ENCODE data around the gene SPPL2B. TPM values are rescaled to one million over a fixed set of nuclear protein-coding genes. Genes with fewer than 3 reads are reported as not detected.
A peak's percentile ranks its signal among the peaks of the same experiment; 100 is the strongest.
"Not testable (repeated sequence)": the region's sequence is repeated elsewhere in the genome, so short reads cannot be mapped to it uniquely, and the experiment has no call there.

The SPPL2B gene
- total RNA-seq, 1 experiment from 2014 or later = 56.0 TPM

- CTCF ChIA-PET = no interaction called here
- Mint-ChIP-seq H3K4me3 (ENCODE audit: low read depth, unreplicated experiment) (no peak overlapping the region), H3K4me1 (ENCODE audit: low read depth, unreplicated experiment) (peaks cover 10% of the 10 kb centered on the region), H3K27ac (ENCODE audit: unreplicated experiment) (no peak overlapping the region), H3K9me3 (ENCODE audit: low read depth, unreplicated experiment) (no peaks in the 10 kb centered on the region), H3K27me3 (ENCODE audit: unreplicated experiment) (no peaks in the 10 kb centered on the region), H3K36me3 (ENCODE audit: insufficient read depth, unreplicated experiment) (peaks cover 10% of the 10 kb centered on the region)
- DNase-seq = no peak
- BruUV-seq (replicated peaks) = no TSS peak
- TF ChIP-seq CTCF (IDR thresholded peaks at IDR 0.05; ENCODE audit: unreplicated experiment) = no peak
- intact Hi-C loops (cut with micrococcal nuclease; ENCODE audit: unreplicated experiment) = no loop called here
Measured at GRCh38 chr19:2343289-2343982, 15.0 kb downstream of the SPPL2B start.

- intact Hi-C loops (cut with micrococcal nuclease; ENCODE audit: unreplicated experiment) = no loop called here
- Mint-ChIP-seq H3K9me3 (ENCODE audit: low read depth, unreplicated experiment) (no peaks in the 10 kb centered on the region), H3K36me3 (ENCODE audit: insufficient read depth, unreplicated experiment) (peaks cover 10% of the 10 kb centered on the region), H3K4me1 (ENCODE audit: low read depth, unreplicated experiment) (peaks cover 10% of the 10 kb centered on the region), H3K27me3 (ENCODE audit: unreplicated experiment) (no peaks in the 10 kb centered on the region), H3K4me3 (ENCODE audit: low read depth, unreplicated experiment) (no peak overlapping the region), H3K27ac (ENCODE audit: unreplicated experiment) (no peak overlapping the region)
- DNase-seq = no peak
- TF ChIP-seq CTCF (IDR thresholded peaks at IDR 0.05; ENCODE audit: unreplicated experiment) = no peak
- CTCF ChIA-PET = no interaction called here
- BruUV-seq (replicated peaks) = no TSS peak
Measured at GRCh38 chr19:2344381-2344870, 15.9 kb downstream of the SPPL2B start.

- H3K36me3 Mint-ChIP-seq (ENCODE audit: insufficient read depth, unreplicated experiment) = peaks cover 10% of the 10 kb centered on the region
- no peaks in the 10 kb centered on the region for H3K9me3 Mint-ChIP-seq (ENCODE audit: low read depth, unreplicated experiment)
- intact Hi-C loops (cut with micrococcal nuclease; ENCODE audit: unreplicated experiment) = no loop called here
- no peak overlapping the region for H3K4me3 Mint-ChIP-seq (ENCODE audit: low read depth, unreplicated experiment)
- H3K27me3 Mint-ChIP-seq (ENCODE audit: unreplicated experiment) = no peaks in the 10 kb centered on the region
- no peak for TF ChIP-seq CTCF (IDR thresholded peaks at IDR 0.05; ENCODE audit: unreplicated experiment)
- BruUV-seq (replicated peaks) = no TSS peak
- CTCF ChIA-PET = no interaction called here
- H3K27ac Mint-ChIP-seq (ENCODE audit: unreplicated experiment) = no peak overlapping the region
- peaks cover 10% of the 10 kb centered on the region for H3K4me1 Mint-ChIP-seq (ENCODE audit: low read depth, unreplicated experiment)
- DNase-seq = no peak
Measured at GRCh38 chr19:2345076-2345475, 16.6 kb downstream of the SPPL2B start.

- H3K4me1 Mint-ChIP-seq (ENCODE audit: low read depth, unreplicated experiment) = peaks cover 10% of the 10 kb centered on the region
- intact Hi-C loops (cut with micrococcal nuclease; ENCODE audit: unreplicated experiment) = no loop called here
- H3K9me3 Mint-ChIP-seq (ENCODE audit: low read depth, unreplicated experiment) = no peaks in the 10 kb centered on the region
- peak; percentile 35 for DNase-seq
- no peaks in the 10 kb centered on the region for H3K27me3 Mint-ChIP-seq (ENCODE audit: unreplicated experiment)
- CTCF ChIA-PET = no interaction called here
- no peak overlapping the region for H3K27ac Mint-ChIP-seq (ENCODE audit: unreplicated experiment)
- no peak for TF ChIP-seq CTCF (IDR thresholded peaks at IDR 0.05; ENCODE audit: unreplicated experiment)
- no peak overlapping the region for H3K4me3 Mint-ChIP-seq (ENCODE audit: low read depth, unreplicated experiment)
- peaks cover 11% of the 10 kb centered on the region for H3K36me3 Mint-ChIP-seq (ENCODE audit: insufficient read depth, unreplicated experiment)
- BruUV-seq (replicated peaks) = no TSS peak
Measured at GRCh38 chr19:2345794-2346663, 17.5 kb downstream of the SPPL2B start.

GRCh38 chr19:2349818-2350217, 21.3 kb downstream of the SPPL2B start:
- BruUV-seq (replicated peaks); intact Hi-C loops (cut with micrococcal nuclease; ENCODE audit: unreplicated experiment); H3K4me3 Mint-ChIP-seq (ENCODE audit: low read depth, unreplicated experiment); DNase-seq; H3K9me3 Mint-ChIP-seq (ENCODE audit: low read depth, unreplicated experiment); H3K27ac Mint-ChIP-seq (ENCODE audit: unreplicated experiment); CTCF ChIA-PET; H3K27me3 Mint-ChIP-seq (ENCODE audit: unreplicated experiment): not testable (repeated sequence)
- H3K36me3 Mint-ChIP-seq (ENCODE audit: insufficient read depth, unreplicated experiment) = peaks cover 12% of the 10 kb centered on the region
- H3K4me1 Mint-ChIP-seq (ENCODE audit: low read depth, unreplicated experiment) = peaks cover 10% of the 10 kb centered on the region
